Jurkat, Clone E6-1 (cell line): Measurements from ENCODE around the gene UBA7. TPM values are rescaled to one million over a fixed set of nuclear protein-coding genes. Genes with fewer than 3 reads are reported as not detected.
"Not testable (repeated sequence)": the region's sequence is repeated elsewhere in the genome, so short reads cannot be mapped to it uniquely, and the experiment has no call there.

ENCODE experiments used
- DNase-seq: peaks from one replicate; pipeline ENCODE4 v3.0.0-alpha.2; 2011; ENCODE audit warnings: low read depth, low spot score
- H3K4me3 ChIP-seq: 2 replicates; pipeline ENCODE4 v1.5.1; 2011; ENCODE audit warnings: mild to moderate bottlenecking, low read length, control low read depth, moderate library complexity
- polyA plus RNA-seq: library from polyadenylated mRNA; unstranded; fragments of >200 nt; gene quantifications from one replicate; pipeline ENCODE4 v1.2.1, GENCODE V29; 2012; ENCODE audit warnings: missing spikeins; ENCODE audit not compliant: insufficient read length, insufficient read depth

Gene UBA7, protein sequence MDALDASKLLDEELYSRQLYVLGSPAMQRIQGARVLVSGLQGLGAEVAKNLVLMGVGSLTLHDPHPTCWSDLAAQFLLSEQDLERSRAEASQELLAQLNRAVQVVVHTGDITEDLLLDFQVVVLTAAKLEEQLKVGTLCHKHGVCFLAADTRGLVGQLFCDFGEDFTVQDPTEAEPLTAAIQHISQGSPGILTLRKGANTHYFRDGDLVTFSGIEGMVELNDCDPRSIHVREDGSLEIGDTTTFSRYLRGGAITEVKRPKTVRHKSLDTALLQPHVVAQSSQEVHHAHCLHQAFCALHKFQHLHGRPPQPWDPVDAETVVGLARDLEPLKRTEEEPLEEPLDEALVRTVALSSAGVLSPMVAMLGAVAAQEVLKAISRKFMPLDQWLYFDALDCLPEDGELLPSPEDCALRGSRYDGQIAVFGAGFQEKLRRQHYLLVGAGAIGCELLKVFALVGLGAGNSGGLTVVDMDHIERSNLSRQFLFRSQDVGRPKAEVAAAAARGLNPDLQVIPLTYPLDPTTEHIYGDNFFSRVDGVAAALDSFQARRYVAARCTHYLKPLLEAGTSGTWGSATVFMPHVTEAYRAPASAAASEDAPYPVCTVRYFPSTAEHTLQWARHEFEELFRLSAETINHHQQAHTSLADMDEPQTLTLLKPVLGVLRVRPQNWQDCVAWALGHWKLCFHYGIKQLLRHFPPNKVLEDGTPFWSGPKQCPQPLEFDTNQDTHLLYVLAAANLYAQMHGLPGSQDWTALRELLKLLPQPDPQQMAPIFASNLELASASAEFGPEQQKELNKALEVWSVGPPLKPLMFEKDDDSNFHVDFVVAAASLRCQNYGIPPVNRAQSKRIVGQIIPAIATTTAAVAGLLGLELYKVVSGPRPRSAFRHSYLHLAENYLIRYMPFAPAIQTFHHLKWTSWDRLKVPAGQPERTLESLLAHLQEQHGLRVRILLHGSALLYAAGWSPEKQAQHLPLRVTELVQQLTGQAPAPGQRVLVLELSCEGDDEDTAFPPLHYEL
- polyA plus RNA-seq: 3.9 TPM

DNA sequence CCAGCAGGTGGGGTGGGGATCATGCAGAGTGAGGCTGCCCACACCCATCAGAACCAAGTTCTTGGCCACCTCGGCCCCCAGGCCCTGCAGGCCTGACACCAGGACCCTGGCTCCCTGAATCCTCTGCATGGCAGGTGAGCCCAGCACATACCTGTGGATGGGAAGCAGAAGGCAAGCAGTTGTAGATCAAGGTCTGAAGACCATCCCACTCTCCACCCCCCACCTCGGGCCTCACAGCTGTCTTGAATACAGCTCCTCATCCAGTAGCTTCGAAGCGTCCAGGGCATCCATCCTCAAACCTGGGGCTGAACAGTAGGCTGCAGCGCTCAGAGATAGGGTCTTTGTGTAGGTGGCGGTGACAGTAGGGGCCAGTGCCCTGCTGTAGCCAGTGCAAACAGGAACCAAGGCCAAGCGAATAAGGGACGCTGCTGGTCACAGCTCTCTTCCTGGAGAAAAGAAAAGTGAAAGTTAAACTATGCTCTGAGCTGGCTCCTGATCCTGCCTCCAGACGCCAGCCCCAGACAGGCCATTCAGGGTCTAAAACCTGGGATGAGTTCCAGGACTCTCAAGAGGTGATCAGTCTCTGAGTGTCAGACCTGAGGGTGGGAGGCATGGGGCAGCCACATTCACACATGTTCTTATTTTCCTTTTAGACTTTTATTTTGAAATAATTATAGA, at the start of gene UBA7:
Gene UBA7 (minus strand): TSS at position 457 of the 678 bp plus-strand sequence. CDS start 166 bp downstream, at position 291.
- peak within 1 kb of the TSS; percentile 34 for H3K4me3 ChIP-seq
- no peak for DNase-seq

DNA sequence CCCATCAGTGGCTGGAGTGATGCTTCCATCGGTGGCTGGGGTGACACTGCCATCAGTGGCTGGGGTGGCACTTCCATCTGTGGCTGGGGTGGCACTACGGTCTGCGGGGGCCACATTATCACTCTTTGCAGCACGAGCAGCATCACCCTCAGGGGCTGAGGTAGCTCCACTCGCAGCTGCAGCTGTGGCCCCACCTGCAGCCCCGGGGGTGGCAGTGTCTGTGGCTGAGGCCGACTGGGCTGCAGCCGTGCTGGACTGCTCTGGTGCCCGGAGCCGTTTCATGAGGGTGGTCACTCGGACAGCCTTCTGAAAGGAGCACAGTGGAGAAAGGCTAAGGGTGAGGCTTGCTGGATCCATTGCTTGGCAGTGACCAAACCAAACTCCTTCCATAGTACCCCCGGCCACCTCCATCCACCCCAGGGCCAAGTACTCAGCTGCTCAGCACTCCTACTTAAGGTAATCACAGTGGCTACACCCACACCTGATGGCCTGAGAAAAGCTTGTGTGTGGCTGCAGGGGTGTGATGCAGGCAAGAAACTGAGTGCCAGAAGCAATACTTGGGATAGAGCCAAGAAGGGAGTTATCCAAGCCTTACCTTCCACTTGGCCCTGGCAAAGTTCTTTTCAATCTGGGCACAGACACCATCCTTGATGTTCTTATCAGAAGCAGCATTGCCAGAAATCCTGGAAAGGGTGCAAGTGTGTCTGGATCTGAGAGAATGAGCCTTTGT, 46.0 kb upstream of the UBA7 start:
- no peak overlapping the region for H3K4me3 ChIP-seq
- no peak for DNase-seq

DNA sequence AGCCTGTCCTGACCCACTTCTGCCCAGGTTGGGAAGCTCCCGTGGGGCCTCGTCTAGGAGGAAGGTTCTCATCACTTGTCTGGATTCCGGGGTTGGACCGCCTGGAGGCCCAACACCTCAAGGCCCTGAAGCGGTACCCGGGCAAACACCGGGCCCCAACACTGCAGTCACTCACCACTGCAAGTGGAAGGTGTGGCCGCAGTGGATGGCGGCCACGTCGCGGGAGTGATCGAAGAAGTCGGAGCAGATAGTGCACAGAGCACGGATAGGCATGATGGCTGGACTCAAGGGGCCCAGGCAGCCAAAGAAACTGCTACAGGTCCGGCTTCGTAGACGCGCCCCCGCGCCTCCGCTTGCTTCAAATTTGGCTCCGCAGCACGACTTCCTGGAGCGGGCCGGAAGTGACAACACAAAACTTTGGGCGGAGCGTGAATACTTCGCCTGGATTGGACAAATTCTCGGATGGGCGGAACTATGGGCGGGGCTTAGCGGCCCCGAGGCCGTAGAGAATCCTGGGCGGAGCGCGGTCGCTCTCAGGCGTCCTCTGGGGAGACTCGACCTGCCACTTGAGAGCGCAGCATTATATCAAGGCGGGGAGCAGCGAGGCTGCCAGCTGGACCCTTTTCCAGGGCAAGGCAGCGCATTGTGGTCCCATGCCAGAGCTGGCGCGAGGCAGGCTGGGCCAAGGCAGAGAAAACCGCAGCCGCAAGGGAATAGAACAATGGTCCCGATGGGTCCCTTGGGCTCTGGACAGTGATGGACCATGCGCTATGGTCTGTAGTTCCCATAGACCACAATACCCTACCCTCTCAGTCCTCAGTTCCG, 42.6 kb upstream of the UBA7 start, which contains the start of gene TRAIP:
Gene TRAIP (minus strand): TSS at position 384 of the 825 bp plus-strand sequence. CDS start 111 bp downstream, at position 273.
- H3K4me3 ChIP-seq: peak within 1 kb of the TSS; percentile 93
- peak; percentile 92 for DNase-seq

DNA sequence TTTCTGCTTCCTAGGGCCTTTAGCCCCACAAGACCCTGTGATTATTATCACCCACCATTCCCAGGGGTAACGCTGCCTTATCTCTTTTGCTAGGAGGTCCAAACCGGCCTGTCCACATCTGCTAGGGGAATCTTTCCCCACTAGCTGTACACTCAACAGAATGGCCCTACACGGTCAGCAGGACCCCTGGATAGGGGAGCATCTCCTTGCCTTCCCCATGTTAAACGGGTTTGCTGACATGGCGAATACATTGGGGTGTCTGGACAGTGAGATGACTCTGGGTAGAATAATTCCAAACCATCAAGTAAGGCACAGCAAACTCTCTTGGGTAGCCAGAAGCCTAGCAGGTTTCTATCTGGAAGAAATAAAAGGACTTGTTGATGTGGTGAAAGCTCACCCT, 41.9 kb upstream of the UBA7 start:
- DNase-seq: no peak
- peak overlapping the region; percentile 93 for H3K4me3 ChIP-seq

DNA sequence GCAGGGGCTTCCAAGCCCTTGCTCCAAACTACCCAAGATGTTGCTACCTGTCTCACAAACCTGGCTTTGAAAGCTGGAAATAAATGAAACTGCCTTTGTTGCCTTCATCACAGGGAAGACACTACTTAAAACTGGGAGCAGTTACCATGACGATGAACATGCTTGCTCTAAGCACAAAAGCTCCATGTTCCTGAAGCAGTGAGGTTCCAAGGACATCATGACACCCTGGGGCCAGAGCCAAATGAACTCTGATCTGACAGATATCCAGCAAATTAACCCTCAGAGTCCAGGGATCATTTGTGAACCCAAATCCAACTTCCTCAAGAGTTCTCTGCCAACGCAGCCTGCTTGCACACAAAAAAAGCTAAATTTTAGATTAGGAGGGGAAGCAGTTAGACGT, 31.9 kb upstream of the UBA7 start:
- DNase-seq: no peak
- H3K4me3 ChIP-seq: no peak overlapping the region

DNA sequence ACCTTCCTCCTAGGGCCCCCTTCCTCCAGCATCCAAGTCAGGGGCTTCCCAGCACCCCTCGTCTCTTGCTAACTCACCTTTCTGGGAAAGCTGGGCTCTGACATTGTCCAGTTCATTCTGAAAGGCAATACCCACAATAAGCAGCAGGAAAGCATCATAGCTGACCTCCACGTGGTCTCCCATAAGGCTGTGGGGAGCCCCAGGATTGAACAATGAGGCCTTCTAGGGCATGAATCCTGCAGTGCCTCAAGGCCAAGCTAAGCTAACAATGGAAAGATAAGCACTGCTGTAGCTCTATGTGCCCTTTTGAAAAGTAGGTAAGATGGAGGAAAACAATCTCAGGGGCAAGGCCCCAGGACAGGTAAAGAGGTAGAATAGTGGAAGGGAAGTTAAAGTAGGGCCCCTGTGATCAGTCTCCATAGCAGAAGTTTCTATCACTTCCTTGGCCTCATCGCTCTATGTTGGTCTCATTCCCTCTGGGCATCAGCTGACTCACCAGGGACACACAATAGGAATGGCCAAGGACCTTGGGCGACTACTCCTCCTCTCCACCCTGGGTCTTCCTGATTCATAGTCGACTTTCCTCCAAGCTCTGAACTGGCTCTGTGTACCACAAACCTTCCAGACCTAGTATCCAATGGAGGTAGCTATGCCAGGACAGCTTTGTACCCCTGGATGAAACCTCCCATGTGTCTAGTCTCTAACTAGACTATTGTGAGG, 30.9 kb upstream of the UBA7 start:
- no peak overlapping the region for H3K4me3 ChIP-seq
- no peak for DNase-seq

DNA sequence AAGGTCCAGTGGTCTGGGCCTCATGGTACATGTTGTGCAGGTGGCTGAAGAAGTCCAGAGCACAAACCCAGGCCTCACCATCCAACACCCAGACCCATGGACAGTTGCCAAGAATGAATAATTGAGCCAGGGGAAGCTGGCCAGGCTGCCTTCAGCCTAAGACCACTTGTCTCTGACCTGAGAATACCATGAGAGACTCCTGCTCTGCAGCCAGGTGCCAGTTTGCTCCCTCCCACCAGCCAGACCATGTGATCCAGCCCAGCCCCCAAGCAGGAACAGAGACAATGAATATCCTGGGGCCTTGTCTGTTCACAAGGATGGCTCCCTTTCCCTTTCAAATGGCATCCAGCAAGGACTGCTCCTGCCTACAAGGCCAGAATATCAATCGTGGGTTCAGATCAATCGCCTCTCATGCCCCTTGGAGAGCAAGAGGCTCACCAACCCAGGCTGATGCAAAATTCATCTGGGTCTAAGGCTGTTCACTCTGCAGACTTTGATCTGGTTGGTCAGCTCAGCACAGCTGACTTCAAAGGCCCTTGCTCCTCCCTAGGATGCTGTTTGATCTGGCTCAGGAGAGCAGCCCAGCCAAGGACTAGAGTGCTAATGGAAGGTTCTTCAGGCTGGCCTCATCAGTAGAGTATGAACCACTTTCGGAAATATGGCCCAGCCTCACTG, 29.2 kb upstream of the UBA7 start:
- H3K4me3 ChIP-seq: no peak overlapping the region
- DNase-seq: peak; percentile 38

DNA sequence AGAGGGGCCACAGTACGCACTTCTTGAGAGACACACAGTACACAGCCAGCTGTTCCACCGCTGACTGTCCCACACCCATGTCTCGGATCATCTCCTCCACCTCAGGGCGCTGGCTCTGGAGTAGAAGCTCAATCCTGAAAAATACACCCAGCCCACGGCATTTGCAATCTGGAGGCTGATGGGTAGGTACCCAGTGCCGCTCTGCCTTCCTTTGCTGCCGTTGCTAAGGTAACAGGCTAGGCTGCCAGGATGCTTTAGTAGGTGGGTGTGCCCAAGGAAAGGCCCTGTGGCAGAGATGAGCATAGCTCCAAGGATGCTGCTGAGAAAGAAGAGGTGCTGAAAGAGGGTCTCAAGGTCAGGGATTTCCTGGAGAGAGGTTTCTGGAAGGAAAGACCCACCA, 28.1 kb upstream of the UBA7 start:
- DNase-seq: no peak
- H3K4me3 ChIP-seq: no peak overlapping the region

DNA sequence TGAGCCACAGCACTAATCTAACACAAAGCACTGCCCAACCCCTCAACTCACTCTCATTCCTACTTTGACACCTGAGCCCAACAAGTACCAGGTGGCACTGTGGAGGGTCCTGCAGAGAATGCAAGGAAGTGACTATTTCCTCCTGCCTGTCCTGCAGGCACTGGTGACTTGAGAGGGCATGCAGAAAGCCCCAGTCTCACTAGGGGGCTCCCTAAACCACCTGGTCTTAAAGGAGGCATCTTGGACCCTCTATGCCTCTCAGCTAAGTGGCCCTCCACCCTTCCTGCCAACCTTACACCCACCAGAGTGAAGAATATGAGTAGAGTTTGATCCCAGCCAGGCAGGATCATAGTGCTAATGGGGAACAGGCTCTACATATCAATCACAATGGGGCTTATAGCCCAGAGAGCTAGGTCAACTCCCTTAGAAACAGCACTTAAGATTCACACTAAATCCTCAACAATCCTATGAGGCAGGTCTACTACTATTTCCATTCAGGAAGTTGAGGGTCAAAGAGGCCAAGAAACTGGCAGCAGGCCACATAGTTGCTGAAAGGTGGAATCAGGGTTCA, 27.5 kb upstream of the UBA7 start:
- peak; percentile 43 for DNase-seq
- H3K4me3 ChIP-seq: no peak overlapping the region

DNA sequence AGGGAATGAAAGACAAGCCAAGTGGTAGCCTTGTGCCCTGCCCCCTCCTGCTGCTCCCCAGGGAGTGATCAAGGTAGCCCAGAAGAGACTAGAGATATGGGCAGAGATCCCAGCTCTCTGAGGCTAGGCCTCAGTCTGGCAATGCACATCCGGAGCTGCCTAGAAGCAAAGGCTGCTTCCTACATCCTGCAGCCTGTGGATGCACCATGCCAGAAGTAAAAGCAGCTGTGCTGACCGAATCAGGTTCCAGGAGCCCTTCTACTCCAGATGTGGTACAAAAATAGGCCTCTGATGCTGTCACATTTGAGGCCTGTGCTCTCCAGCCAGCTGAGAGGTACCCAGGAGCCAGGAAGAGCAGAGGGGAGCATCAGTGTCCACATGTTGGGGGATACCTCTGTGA, 26.6 kb upstream of the UBA7 start:
- no peak for DNase-seq
- no peak overlapping the region for H3K4me3 ChIP-seq

DNA sequence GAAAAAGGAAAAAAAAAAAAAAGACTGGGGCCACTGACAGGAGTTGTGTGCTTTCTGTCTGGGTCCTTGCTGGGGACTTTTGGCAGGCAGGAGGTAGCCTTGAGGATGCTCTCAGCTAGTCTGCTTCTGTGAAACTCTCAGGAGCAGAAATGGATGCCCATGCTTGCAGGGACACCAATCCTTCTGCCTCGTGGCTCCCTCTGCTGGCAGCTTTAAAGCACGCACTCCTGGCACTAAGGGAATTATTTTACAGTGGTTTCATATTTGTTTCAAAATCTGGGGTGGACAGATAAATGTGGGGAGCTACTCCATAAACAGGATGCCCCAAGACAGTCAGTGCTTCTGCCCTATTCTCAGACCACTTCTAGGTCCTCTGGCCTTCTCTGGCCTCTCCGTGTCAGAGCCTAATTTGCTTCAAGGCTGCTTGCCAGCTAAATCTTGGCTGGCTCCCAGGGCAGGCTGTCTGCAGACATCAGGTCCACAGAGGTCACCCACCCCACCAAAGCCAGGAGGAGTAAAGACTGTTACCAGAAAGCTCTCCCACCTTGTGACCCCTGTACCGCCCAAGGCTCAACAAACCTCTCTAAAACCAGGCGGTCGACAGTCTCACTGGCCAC, 25.5 kb upstream of the UBA7 start:
- no peak overlapping the region for H3K4me3 ChIP-seq
- DNase-seq: peak; percentile 72

DNA sequence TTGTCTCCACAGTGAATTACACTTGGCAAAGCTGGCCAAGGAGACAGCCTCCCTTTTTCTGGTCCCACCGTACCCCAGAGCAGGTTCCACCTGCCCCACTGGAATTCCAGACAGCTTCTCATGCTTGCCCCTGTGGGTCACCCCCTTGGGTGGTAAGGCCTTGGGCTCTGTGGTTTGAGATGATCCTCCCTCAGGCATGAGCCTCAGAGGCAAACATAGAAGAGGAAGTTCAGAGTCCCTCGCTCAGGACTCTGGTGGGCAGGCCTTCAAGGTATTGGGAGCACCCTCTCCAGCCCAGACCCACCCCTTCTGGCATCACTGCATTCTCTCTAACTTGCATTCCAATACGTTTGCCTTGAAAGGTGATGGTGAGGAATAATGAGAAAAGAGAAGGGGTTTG, 17.6 kb upstream of the UBA7 start:
- no peak for DNase-seq
- H3K4me3 ChIP-seq: no peak overlapping the region

DNA sequence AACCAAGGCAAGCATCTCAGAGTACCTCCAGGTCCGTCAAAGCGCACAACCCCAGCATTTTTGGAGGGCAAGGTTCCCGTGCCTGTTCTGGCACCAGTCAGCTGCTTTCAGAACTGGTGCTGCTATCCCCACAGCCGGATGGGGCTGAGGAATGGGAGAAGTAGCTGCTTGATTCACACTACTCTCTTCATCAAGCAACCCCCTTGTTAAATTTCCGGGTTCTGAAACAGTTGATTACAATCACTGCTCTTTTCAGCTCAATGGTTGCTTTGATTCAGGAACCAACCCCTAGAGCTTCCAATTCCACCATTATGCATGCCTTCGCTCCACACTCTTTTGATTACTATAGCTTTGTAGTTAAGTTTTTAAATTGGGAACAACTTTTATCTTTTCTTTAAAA, 12.3 kb upstream of the UBA7 start:
- DNase-seq: no peak
- no peak overlapping the region for H3K4me3 ChIP-seq

DNA sequence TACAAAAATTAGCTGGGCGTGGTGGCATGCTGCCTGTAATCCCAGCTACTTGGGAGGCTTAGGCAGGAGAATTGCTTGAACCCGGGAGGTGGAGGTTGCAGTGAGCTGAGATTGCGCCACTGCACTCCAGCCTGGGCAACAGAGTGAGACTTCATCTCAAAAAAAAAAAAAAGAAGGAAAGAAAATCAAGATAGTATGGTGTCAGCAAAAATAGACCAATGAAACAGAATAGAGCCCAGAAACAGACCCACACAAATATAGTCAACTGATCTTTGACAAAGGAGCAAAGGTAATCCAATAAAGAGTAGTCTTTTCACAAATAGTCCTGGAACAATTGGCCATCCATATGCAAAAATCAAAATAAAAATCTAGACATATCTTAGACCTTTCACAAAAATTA, 9.4 kb upstream of the UBA7 start:
- H3K4me3 ChIP-seq, DNase-seq: not testable (repeated sequence)

DNA sequence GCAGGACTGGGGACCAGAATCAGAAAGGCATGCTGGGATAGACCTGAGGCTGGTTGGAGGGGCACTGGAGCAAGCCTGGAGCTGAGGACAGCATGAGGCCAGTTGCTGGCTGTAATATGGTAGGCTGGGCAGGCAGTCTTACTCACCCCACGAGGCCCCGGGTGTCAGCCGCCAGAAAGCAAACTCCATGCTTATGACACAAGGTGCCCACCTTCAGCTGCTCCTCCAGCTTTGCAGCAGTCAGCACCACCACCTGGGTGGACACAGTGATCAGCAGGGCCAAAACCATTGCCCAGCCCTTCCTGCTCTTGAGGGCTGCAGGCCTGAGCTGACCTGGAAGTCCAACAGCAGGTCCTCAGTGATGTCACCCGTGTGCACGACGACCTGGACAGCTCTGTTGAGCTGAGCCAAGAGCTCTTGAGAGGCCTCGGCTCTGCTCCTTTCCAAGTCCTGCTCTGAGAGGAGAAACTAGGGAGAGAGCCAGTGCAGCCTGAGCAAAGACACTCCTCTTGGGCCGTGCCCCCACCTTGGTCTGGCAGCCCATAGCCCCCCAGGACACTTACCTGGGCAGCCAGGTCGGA, 747 bp downstream of the UBA7 start:
- H3K4me3 ChIP-seq: no peak overlapping the region

More for the DNA sequence above, 747 bp downstream of the UBA7 start:
- no peak for DNase-seq
